HCT116 (cell line): ENCODE data around the gene MESD. TPM values are rescaled to one million over a fixed set of nuclear protein-coding genes. Genes with fewer than 3 reads are reported as not detected.

ENCODE experiments used
- ATAC-seq: fragments of 200-7000 bp; cut with Tn5 transposase; 2 replicates; pipeline ENCODE4 v1.9.1; 2020; ENCODE audit warnings: mild to moderate bottlenecking, moderate library complexity
- BruUV-seq: library from RNA; stranded (reverse); fragments of 400-500 nt; replicated peaks from 2 replicates; lab custom pipeline; 2021; lab: Mats Ljungman, UMichigan
- CTCF ChIA-PET: fragments of 300-600 bp; sonication (Branson Sonifier 250); formaldehyde crosslinking; loops from one replicate; lab custom pipeline; 2021; ENCODE audit warnings: antibody characterized with exemption; lab: Charles Lee
- POLR2A ChIA-PET: fragments of 300-600, 350-600 bp; sonication (Branson Sonifier 250); formaldehyde crosslinking; loops from one replicate; lab custom pipeline; 2021; ENCODE audit warnings: antibody characterized with exemption; lab: Charles Lee
- RAD21 ChIA-PET, 2 experiments: fragments of 300-600 bp; sonication (Branson Sonifier 250); formaldehyde crosslinking; loops; one replicate each; lab custom pipeline; 2023; ENCODE audit warnings: low total read pairs in 2 of 2; ENCODE audit not compliant: uncharacterized antibody in 2 of 2, unreplicated experiment in 2 of 2, low non-redundant PET in 1 of 2; lab: Charles Lee
- DNase-seq: peaks from one replicate; pipeline ENCODE4 v3.0.0-alpha.2; 2010; ENCODE audit warnings: low read depth, low spot score
- H2AFZ ChIP-seq: fragments of 200-600 bp; shearing (Covaris generic), sonication (generic); 2 replicates; pipeline ENCODE4 v1.6.1; 2017; ENCODE audit warnings: low read depth, mixed run types, mixed read lengths, antibody characterized with exemption, low read length; ENCODE audit not compliant: poor library complexity, severe bottlenecking
- H3K27ac ChIP-seq: 2 replicates; pipeline ENCODE4 v1.5.1; 2012; ENCODE audit warnings: low read depth, low read length
- H3K27me3 ChIP-seq: fragments of 200-600 bp; sonication (generic); 2 replicates; pipeline ENCODE4 v1.6.1; 2016; ENCODE audit warnings: mixed run types, low read length, mixed read lengths; ENCODE audit not compliant: insufficient read depth
- H3K36me3 ChIP-seq, 2 experiments: fragments of 200-500 bp in 1 of 2; fragments of 200-600 bp in 1 of 2; sonication (Bioruptor generic) in 1 of 2; sonication (generic) in 1 of 2; 2 replicates each; pipeline versions ENCODE4 v1.5.1 to v1.6.1; 2014 to 2016; ENCODE audit warnings: low read length in 2 of 2, inconsistent platforms in 1 of 2, mixed read lengths in 1 of 2, mixed run types in 1 of 2; ENCODE audit not compliant: insufficient read depth in 2 of 2, control insufficient read depth in 1 of 2
- H3K4me1 ChIP-seq, 2 experiments: fragments of 200-600 bp in 1 of 2; sonication (generic) in 1 of 2; 2 replicates each; pipeline versions ENCODE4 v1.5.1 to v1.6.1; 2012 to 2017; ENCODE audit warnings: low read length in 2 of 2, inconsistent platforms in 1 of 2, mild to moderate bottlenecking in 1 of 2, mixed read lengths in 1 of 2, mixed run types in 1 of 2, moderate library complexity in 1 of 2; ENCODE audit not compliant: insufficient read depth in 2 of 2, control insufficient read depth in 1 of 2
- H3K4me2 ChIP-seq: fragments of 200-600 bp; sonication (generic); 2 replicates; pipeline ENCODE4 v1.6.1; 2017; ENCODE audit warnings: mixed run types, low read length, mixed read lengths
- H3K4me3 ChIP-seq, 2 experiments: fragments of 200-600 bp in 1 of 2; sonication (generic) in 1 of 2; replicated peaks in 1 of 2; 2 replicates each; pipeline ENCODE4 v1.5.1; 2011 to 2016; ENCODE audit warnings: low read length in 2 of 2, control low read depth in 1 of 2, low read depth in 1 of 2, mild to moderate bottlenecking in 1 of 2, mixed read lengths in 1 of 2, mixed run types in 1 of 2
- H3K79me2 ChIP-seq: fragments of 200-600 bp; sonication (generic); 2 replicates; pipeline ENCODE4 v1.6.1; 2017; ENCODE audit warnings: mild to moderate bottlenecking, mixed run types, low read length, moderate library complexity, mixed read lengths; ENCODE audit not compliant: insufficient read depth
- H3K9ac ChIP-seq: fragments of 200-600 bp; sonication (generic); 2 replicates; pipeline ENCODE4 v1.6.1; 2016; ENCODE audit warnings: low read length, mixed read lengths
- H3K9me2 ChIP-seq: fragments of 200-600 bp; sonication (generic), shearing (Covaris generic); 2 replicates; pipeline ENCODE4 v1.6.1; 2017; ENCODE audit warnings: mixed run types, mild to moderate bottlenecking, moderate library complexity; ENCODE audit not compliant: insufficient read depth
- H3K9me3 ChIP-seq, 2 experiments: fragments of 200-500 bp in 1 of 2; fragments of 200-600 bp in 1 of 2; sonication (Bioruptor generic) in 1 of 2; sonication (generic) in 1 of 2; 2 replicates each; pipeline ENCODE4 v1.6.1; 2014 to 2017; ENCODE audit warnings: low read length in 2 of 2, mixed read lengths in 2 of 2, inconsistent platforms in 1 of 2, low read depth in 1 of 2, mild to moderate bottlenecking in 1 of 2, mixed run types in 1 of 2, moderate library complexity in 1 of 2; ENCODE audit not compliant: control insufficient read depth in 1 of 2, insufficient read depth in 1 of 2
- H4K20me1 ChIP-seq: fragments of 200-600 bp; sonication (generic), shearing (Covaris generic); 2 replicates; pipeline ENCODE4 v1.6.1; 2017; ENCODE audit warnings: mixed run types, mild to moderate bottlenecking, moderate library complexity; ENCODE audit not compliant: insufficient read depth
- CBX3 ChIP-seq: IDR thresholded peaks from 2 replicates; pipeline ENCODE4 v1.6.1; 2012; ENCODE audit warnings: low read depth
- CEBPB ChIP-seq: IDR thresholded peaks from 2 replicates; pipeline ENCODE4 v1.6.1; 2012; ENCODE audit warnings: low read depth
- CTCF ChIP-seq, 3 experiments: fragments of 200-600 bp in 1 of 3; sonication (generic) in 1 of 3; IDR thresholded peaks in 2 of 3; conservative IDR thresholded peaks in 1 of 3; 2 replicates each; pipeline ENCODE4 v1.5.1; 2012 to 2017; ENCODE audit warnings: low read depth in 2 of 3, low read length in 2 of 3, antibody characterized with exemption in 1 of 3, borderline replicate concordance in 1 of 3, control low read depth in 1 of 3, mild to moderate bottlenecking in 1 of 3, mixed read lengths in 1 of 3, mixed run types in 1 of 3, moderate library complexity in 1 of 3; ENCODE audit not compliant: insufficient read depth in 1 of 3
- EGR1 ChIP-seq: IDR thresholded peaks from 2 replicates; pipeline ENCODE4 v1.6.1; 2012; ENCODE audit warnings: low read depth
- JUND ChIP-seq: IDR thresholded peaks from 2 replicates; pipeline ENCODE4 v1.6.1; 2012
- MAX ChIP-seq: IDR thresholded peaks from 2 replicates; pipeline ENCODE4 v1.6.1; 2012
- POLR2A ChIP-seq: IDR thresholded peaks from 2 replicates; pipeline ENCODE4 v1.7.0; 2011; ENCODE audit warnings: borderline replicate concordance; ENCODE audit not compliant: insufficient read depth, insufficient read length; ENCODE audit errors: extremely low read depth
- RAD21 ChIP-seq: IDR thresholded peaks from 2 replicates; pipeline ENCODE4 v1.6.1; 2012; ENCODE audit warnings: low read depth, mild to moderate bottlenecking
- REST ChIP-seq: IDR thresholded peaks from 2 replicates; pipeline ENCODE4 v1.6.1; 2012; ENCODE audit warnings: low read depth
- SIN3A ChIP-seq: IDR thresholded peaks from 2 replicates; pipeline ENCODE4 v1.6.1; 2012; ENCODE audit warnings: low read depth
- TCF7L2 ChIP-seq: IDR thresholded peaks from 2 replicates; pipeline ENCODE4 v1.7.0; 2011; ENCODE audit warnings: borderline replicate concordance, inconsistent platforms; ENCODE audit not compliant: insufficient read depth, insufficient read length; ENCODE audit errors: extremely low read depth
- YY1 ChIP-seq: IDR thresholded peaks from 2 replicates; pipeline ENCODE4 v1.6.1; 2011; ENCODE audit warnings: low read length, low read depth, moderate library complexity, mild to moderate bottlenecking; ENCODE audit not compliant: insufficient replicate concordance; ENCODE audit errors: extremely low read depth
- ZFX ChIP-seq: fragments of 450-650 bp; IDR thresholded peaks from 2 replicates; pipeline ENCODE4 v1.6.1; 2017
- ZNF274 ChIP-seq: fragments of 200-500 bp; sonication (Bioruptor generic); IDR thresholded peaks from 2 replicates; pipeline ENCODE4 v1.6.1; 2014; ENCODE audit warnings: mild to moderate bottlenecking, low read depth, low read length, inconsistent platforms
- intact Hi-C: fragments of 100-400 bp; cut with micrococcal nuclease; formaldehyde crosslinking; loops from 2 replicates; pipeline ENCODE4 v1.10.0; 2022
- total RNA-seq: library from RNA; stranded (reverse); gene quantifications from one replicate; pipeline ENCODE4 v1.2.1, GENCODE V29; 2021; ENCODE audit not compliant: unreplicated experiment

The MESD gene
- total RNA-seq, 1 experiment from 2014 or later = 22.5 TPM

GRCh38 chr15:81007428-81008064, 17.9 kb upstream of the MESD start:
- no peaks in the 10 kb centered on the region for H3K9me2 ChIP-seq
- no peak for ATAC-seq
- no peak overlapping the region for H3K4me3 ChIP-seq
- H3K27me3 ChIP-seq = no peaks in the 10 kb centered on the region
- TF ChIP-seq ZFX (no peak), POLR2A (no peak), ZNF274 (no peak), CEBPB (no peak), SIN3A (no peak), EGR1 (no peak), JUND (no peak), TCF7L2 (no peak), MAX (no peak), CBX3 (no peak), RAD21 (no peak), YY1 (no peak), REST (no peak), CTCF (IDR thresholded peaks at IDR 0.05 in 2 of 3, conservative IDR thresholded peaks at IDR 0.05 in 1 of 3; ENCODE audit: borderline replicate concordance in 1 of 3, insufficient read depth in 1 of 3, low read depth in 2 of 3, low read length in 2 of 3) (no peak)
- H3K27ac ChIP-seq = no peak overlapping the region
- no peak overlapping the region for H2AFZ ChIP-seq
- no peaks in the 10 kb centered on the region for H4K20me1 ChIP-seq
- no peak overlapping the region for H3K9ac ChIP-seq
- peaks cover 0 to 7% of the 10 kb centered on the region in 2 experiments; a peak in 1 of 4 replicates for H3K36me3 ChIP-seq
- intact Hi-C loops = no loop called here
- no TSS peak for BruUV-seq
- CTCF ChIA-PET = interaction anchor here (0.8 kb wide), 1 partner anchor 258 kb away, joined by 4 read pairs; no protein-coding TSS in a partner anchor
- no peaks in the 10 kb centered on the region for H3K9me3 ChIP-seq
- H3K4me2 ChIP-seq = no peak overlapping the region
- peaks cover 24% of the 10 kb centered on the region for H3K79me2 ChIP-seq
- RAD21 ChIA-PET = no interaction called here
- DNase-seq = no peak
- POLR2A ChIA-PET = no interaction called here
- peaks cover 1 to 5% of the 10 kb centered on the region in 2 experiments; a peak in 2 of 4 replicates for H3K4me1 ChIP-seq
